H9 (cell line): Measurements from ENCODE around the gene SPATA18. TPM values are rescaled to one million over a fixed set of nuclear protein-coding genes. Genes with fewer than 3 reads are reported as not detected.

Source experiments
- DNase-seq: peaks from one replicate; pipeline ENCODE4 v3.0.0-alpha.2; 2017
- H2AFZ ChIP-seq: one replicate; pipeline ENCODE4 v1.6.1; 2013; ENCODE audit warnings: mild to moderate bottlenecking, low read length, control low read depth, moderate library complexity
- H2AK5ac ChIP-seq: 2 replicates; pipeline ENCODE4 v1.6.1; 2013; ENCODE audit warnings: low read length, control low read depth, mixed read lengths; ENCODE audit not compliant: insufficient read length
- H2BK120ac ChIP-seq: one replicate; pipeline ENCODE4 v1.6.1; 2013; ENCODE audit warnings: low read depth, mild to moderate bottlenecking, low read length, control low read depth, inconsistent platforms; ENCODE audit not compliant: poor library complexity, severe bottlenecking
- H2BK12ac ChIP-seq: 2 replicates; pipeline ENCODE4 v1.6.1; 2013; ENCODE audit warnings: low read length, control low read depth, mixed read lengths, low read depth; ENCODE audit not compliant: insufficient read length
- H2BK15ac ChIP-seq: 2 replicates; pipeline ENCODE4 v1.6.1; 2013; ENCODE audit warnings: low read depth, low read length, control low read depth
- H2BK20ac ChIP-seq: one replicate; pipeline ENCODE4 v1.6.1; 2013; ENCODE audit warnings: low read depth, mild to moderate bottlenecking, low read length, control low read depth, inconsistent platforms; ENCODE audit not compliant: poor library complexity, severe bottlenecking
- H2BK5ac ChIP-seq: 2 replicates; pipeline ENCODE4 v1.6.1; 2013; ENCODE audit warnings: low read length, control low read depth, mixed read lengths; ENCODE audit not compliant: insufficient read length
- H3K14ac ChIP-seq: 2 replicates; pipeline ENCODE4 v1.6.1; 2013; ENCODE audit warnings: low read length, control low read depth; ENCODE audit not compliant: insufficient read depth
- H3K18ac ChIP-seq: 2 replicates; pipeline ENCODE4 v1.6.1; 2013; ENCODE audit warnings: low read depth, mild to moderate bottlenecking, mixed read lengths, low read length, control low read depth; ENCODE audit not compliant: insufficient read length
- H3K23ac ChIP-seq: 2 replicates; pipeline ENCODE4 v1.6.1; 2013; ENCODE audit warnings: low read length, control low read depth, mixed read lengths, low read depth; ENCODE audit not compliant: insufficient read length
- H3K23me2 ChIP-seq: 2 replicates; pipeline ENCODE4 v1.6.1; 2013; ENCODE audit warnings: low read depth, mild to moderate bottlenecking, mixed read lengths, low read length, control low read depth; ENCODE audit not compliant: insufficient read length, poor library complexity, severe bottlenecking
- H3K27ac ChIP-seq: 2 replicates; pipeline ENCODE4 v1.5.1; 2013; ENCODE audit warnings: low read length, control low read depth, mixed read lengths, low read depth; ENCODE audit not compliant: insufficient read length
- H3K27me3 ChIP-seq: 2 replicates; pipeline ENCODE4 v1.6.1; 2013; ENCODE audit warnings: low read length, control low read depth, inconsistent platforms; ENCODE audit not compliant: insufficient read depth
- H3K4ac ChIP-seq: 2 replicates; pipeline ENCODE4 v1.6.1; 2013; ENCODE audit warnings: low read depth, mild to moderate bottlenecking, control low read depth, inconsistent platforms, low read length, moderate library complexity
- H3K4me1 ChIP-seq: 2 replicates; pipeline ENCODE4 v1.6.1; 2013; ENCODE audit warnings: low read length, control low read depth, inconsistent platforms; ENCODE audit not compliant: insufficient read depth
- H3K4me2 ChIP-seq: 2 replicates; pipeline ENCODE4 v1.6.1; 2013; ENCODE audit warnings: low read length, control low read depth, mixed read lengths; ENCODE audit not compliant: insufficient read length, insufficient read depth
- H3K56ac ChIP-seq: 2 replicates; pipeline ENCODE4 v1.6.1; 2013; ENCODE audit warnings: low read depth, mild to moderate bottlenecking, mixed read lengths, low read length, control low read depth; ENCODE audit not compliant: insufficient read length
- H3K79me1 ChIP-seq: 2 replicates; pipeline ENCODE4 v1.6.1; 2013; ENCODE audit warnings: low read depth, mild to moderate bottlenecking, moderate library complexity, low read length, control low read depth, inconsistent platforms; ENCODE audit not compliant: insufficient read depth, poor library complexity, severe bottlenecking
- H3K79me2 ChIP-seq: 2 replicates; pipeline ENCODE4 v1.6.1; 2013; ENCODE audit warnings: low read length, control low read depth, inconsistent platforms; ENCODE audit not compliant: insufficient read depth
- H3K9ac ChIP-seq: 2 replicates; pipeline ENCODE4 v1.6.1; 2013; ENCODE audit warnings: low read length, control low read depth, mixed read lengths; ENCODE audit not compliant: insufficient read length; ENCODE audit errors: extremely low read depth
- H3K9me3 ChIP-seq: one replicate; pipeline ENCODE4 v1.6.1; 2013; ENCODE audit warnings: low read depth, low read length, inconsistent platforms; ENCODE audit not compliant: control insufficient read depth
- H3T11ph ChIP-seq: one replicate; pipeline ENCODE4 v1.6.1; 2013; ENCODE audit warnings: mild to moderate bottlenecking, low read length, control low read depth, inconsistent platforms
- H4K20me1 ChIP-seq: one replicate; pipeline ENCODE4 v1.6.1; 2013; ENCODE audit not compliant: control insufficient read depth, insufficient read length, insufficient read depth
- H4K5ac ChIP-seq: 2 replicates; pipeline ENCODE4 v1.6.1; 2013; ENCODE audit warnings: low read depth, mild to moderate bottlenecking, mixed read lengths, low read length, control low read depth; ENCODE audit not compliant: insufficient read length
- H4K8ac ChIP-seq: replicated peaks from 2 replicates; pipeline ENCODE4 v1.6.1; 2013; ENCODE audit warnings: low read length, control low read depth, mixed read lengths, low read depth; ENCODE audit not compliant: insufficient read length
- H4K91ac ChIP-seq: 2 replicates; pipeline ENCODE4 v1.6.1; 2013; ENCODE audit warnings: low read depth, mild to moderate bottlenecking, moderate library complexity, mixed read lengths, low read length, control low read depth; ENCODE audit not compliant: insufficient read length
- H3K27ac Mint-ChIP-seq, 3 experiments: 2 replicates in 2 of 3; 3 replicates in 1 of 3; pipeline ENCODE4 v1.8.0; 2020 to 2021; ENCODE audit warnings: mixed read lengths in 3 of 3, mild to moderate bottlenecking in 1 of 3, moderate library complexity in 1 of 3
- H3K27me3 Mint-ChIP-seq: 2 replicates; pipeline ENCODE4 v1.8.0; 2021; ENCODE audit warnings: low read depth, mild to moderate bottlenecking, moderate library complexity, mixed read lengths
- H3K36me3 Mint-ChIP-seq, 3 experiments: 2 replicates in 2 of 3; 3 replicates in 1 of 3; pipeline ENCODE4 v1.8.0; 2020 to 2021; ENCODE audit warnings: low read depth in 3 of 3, mixed read lengths in 3 of 3; ENCODE audit not compliant: insufficient read depth in 1 of 3
- H3K4me1 Mint-ChIP-seq, 2 experiments: 2 replicates each; pipeline ENCODE4 v1.8.0; 2020; ENCODE audit warnings: mixed read lengths in 2 of 2
- H3K4me3 Mint-ChIP-seq, 2 experiments: 2 replicates in 1 of 2; 3 replicates in 1 of 2; pipeline ENCODE4 v1.8.0; 2020 to 2021; ENCODE audit warnings: mild to moderate bottlenecking in 2 of 2, mixed read lengths in 2 of 2, moderate library complexity in 1 of 2
- H3K9me3 Mint-ChIP-seq, 2 experiments: 2 replicates in 1 of 2; 3 replicates in 1 of 2; pipeline ENCODE4 v1.8.0; 2020; ENCODE audit warnings: mild to moderate bottlenecking in 2 of 2, mixed read lengths in 2 of 2, moderate library complexity in 1 of 2
- WGBS: extraction: QIAGEN DNeasy Blood & Tissue Kit; methylation state at CpG from one replicate; pipeline ENCODE4 v1.1.7; 2013; ENCODE audit warnings: missing lambda C conversion rate, low lambda C conversion rate, mixed read lengths; ENCODE audit not compliant: insufficient read length; ENCODE audit errors: extremely low coverage; 5-methylcytosine and 5-hydroxymethylcytosine counted together
- total RNA-seq: library from RNA; stranded (reverse); gene quantifications from 2 replicates; pipeline ENCODE4 v1.2.1, GENCODE V29; 2021
- TF ChIP-seq, protein P1 (sequence below): fragments of 200-600 bp; sonication (generic); conservative IDR thresholded peaks from 3 replicates; pipeline ENCODE4 v1.8.0; 2021; ENCODE audit warnings: antibody characterized with exemption, mild to moderate bottlenecking

The SPATA18 gene
- total RNA-seq, 1 experiment from 2014 or later, result 3.9 TPM

DNA sequence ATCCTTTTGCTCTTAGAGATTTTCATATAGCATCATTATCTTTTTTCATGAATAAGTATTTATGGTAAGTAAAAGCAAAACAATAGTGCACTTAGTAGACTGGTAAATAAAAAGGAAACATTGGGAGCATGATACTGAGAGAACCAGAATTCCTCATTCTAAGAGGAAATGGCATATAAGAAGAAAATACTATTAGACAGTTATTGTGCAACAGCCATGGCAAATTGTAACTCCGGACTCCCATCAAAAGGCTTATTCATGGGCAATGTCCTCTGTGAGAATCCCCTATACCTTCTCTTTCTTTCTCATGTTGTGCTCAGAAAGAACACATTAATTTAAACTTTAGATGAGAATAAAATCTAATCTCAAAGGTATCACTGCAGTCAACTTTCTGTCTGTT lies 42.4 kb downstream of the SPATA18 start:
- Mint-ChIP-seq H3K4me1 (peaks cover 4 to 8% of the 10 kb centered on the region in 2 experiments; a peak in 3 of 4 replicates), H3K27me3 (0 out of 2 replicates have a peak, but pooled peaks cover 1% of the 10 kb centered on the region), H3K27ac (no peak overlapping the region), H3K4me3 (no peak overlapping the region), H3K9me3 (no peaks in the 10 kb centered on the region), H3K36me3 (no peaks in the 10 kb centered on the region)
- no peak overlapping the region for H2BK5ac ChIP-seq
- no peak overlapping the region for H3K4ac ChIP-seq
- H4K20me1 ChIP-seq, result no peaks in the 10 kb centered on the region
- no peaks in the 10 kb centered on the region for H3K27me3 ChIP-seq
- H3K79me2 ChIP-seq, result no peaks in the 10 kb centered on the region
- TF ChIP-seq, protein P1, sequence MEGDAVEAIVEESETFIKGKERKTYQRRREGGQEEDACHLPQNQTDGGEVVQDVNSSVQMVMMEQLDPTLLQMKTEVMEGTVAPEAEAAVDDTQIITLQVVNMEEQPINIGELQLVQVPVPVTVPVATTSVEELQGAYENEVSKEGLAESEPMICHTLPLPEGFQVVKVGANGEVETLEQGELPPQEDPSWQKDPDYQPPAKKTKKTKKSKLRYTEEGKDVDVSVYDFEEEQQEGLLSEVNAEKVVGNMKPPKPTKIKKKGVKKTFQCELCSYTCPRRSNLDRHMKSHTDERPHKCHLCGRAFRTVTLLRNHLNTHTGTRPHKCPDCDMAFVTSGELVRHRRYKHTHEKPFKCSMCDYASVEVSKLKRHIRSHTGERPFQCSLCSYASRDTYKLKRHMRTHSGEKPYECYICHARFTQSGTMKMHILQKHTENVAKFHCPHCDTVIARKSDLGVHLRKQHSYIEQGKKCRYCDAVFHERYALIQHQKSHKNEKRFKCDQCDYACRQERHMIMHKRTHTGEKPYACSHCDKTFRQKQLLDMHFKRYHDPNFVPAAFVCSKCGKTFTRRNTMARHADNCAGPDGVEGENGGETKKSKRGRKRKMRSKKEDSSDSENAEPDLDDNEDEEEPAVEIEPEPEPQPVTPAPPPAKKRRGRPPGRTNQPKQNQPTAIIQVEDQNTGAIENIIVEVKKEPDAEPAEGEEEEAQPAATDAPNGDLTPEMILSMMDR, result no peak
- DNase-seq, result no peak
- H3K14ac ChIP-seq, result no peak overlapping the region
- WGBS, result no CpG with 5 or more reads among the region's 1 CpG
- no peak overlapping the region for H2BK20ac ChIP-seq
- no peak overlapping the region for H3K56ac ChIP-seq
- H4K91ac ChIP-seq, result no peak overlapping the region
- H4K8ac ChIP-seq, result no peak overlapping the region
- no peak overlapping the region for H3K23ac ChIP-seq
- H2BK12ac ChIP-seq, result no peak overlapping the region
- H2AFZ ChIP-seq, result no peak overlapping the region
- no peaks in the 10 kb centered on the region for H3K23me2 ChIP-seq
- no peak overlapping the region for H3K18ac ChIP-seq
- no peak overlapping the region for H3K4me2 ChIP-seq
- H3K79me1 ChIP-seq, result no peaks in the 10 kb centered on the region
- no peaks in the 10 kb centered on the region for H3K9me3 ChIP-seq
- H2BK120ac ChIP-seq, result no peak overlapping the region
- H3K27ac ChIP-seq, result no peak overlapping the region
- no peak overlapping the region for H3K9ac ChIP-seq
- H2AK5ac ChIP-seq, result no peak overlapping the region
- no peaks in the 10 kb centered on the region for H3K4me1 ChIP-seq
- H2BK15ac ChIP-seq, result no peak overlapping the region
- no peak overlapping the region for H4K5ac ChIP-seq
- no peak overlapping the region for H3T11ph ChIP-seq
